Stimulated activated CD8-positive, alpha-beta memory T cell treated with anti-CD3 and anti-CD28 coated beads, Interleukin-4, amount 100 ng/mL, for 48 hours (primary cell): ENCODE measurements around the gene ZMYM5.
"Not testable (repeated sequence)": the region's sequence is repeated elsewhere in the genome, so short reads cannot be mapped to it uniquely, and the experiment has no call there.

Experiments
- DNase-seq: peaks from one replicate; pipeline ENCODE4 v3.0.0-alpha.2; 2020

The ZMYM5 gene

DNA sequence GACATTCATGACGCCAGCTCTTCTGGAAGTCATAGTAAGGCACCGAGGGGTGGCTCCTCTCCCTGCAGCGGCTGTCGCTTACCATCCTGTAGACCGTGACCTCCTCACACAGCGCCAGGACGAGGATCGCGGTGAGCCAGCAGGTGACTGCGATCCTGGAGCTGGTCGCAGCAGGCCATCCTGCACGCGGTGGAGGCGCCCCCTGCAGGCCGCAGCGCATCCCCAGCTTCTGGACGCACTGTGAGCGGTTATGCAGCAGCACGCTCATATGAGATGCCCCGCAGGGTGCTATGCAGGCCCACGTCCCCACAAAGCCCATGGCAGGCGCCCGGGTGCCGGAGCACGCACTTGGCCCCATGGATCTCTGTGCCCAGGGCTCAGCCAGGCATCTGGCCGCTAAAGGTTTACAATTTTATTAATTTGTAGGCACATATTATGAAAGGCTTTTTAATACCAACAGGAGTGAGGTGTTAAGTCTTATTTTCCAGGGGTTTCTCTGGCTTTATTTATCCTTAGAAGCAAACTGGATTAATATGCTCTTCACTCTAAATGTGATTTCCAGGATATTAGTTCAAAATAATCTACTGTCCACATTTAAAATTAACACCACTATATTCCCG lies 45.1 kb downstream of the ZMYM5 start:
- DNase-seq = peak; percentile 72

GRCh38 chr13:19817510-19818158 lies 45.8 kb downstream of the ZMYM5 start:
- DNase-seq = no peak

GRCh38 chr13:19817106-19817505 lies 46.3 kb downstream of the ZMYM5 start:
- DNase-seq = no peak

DNA sequence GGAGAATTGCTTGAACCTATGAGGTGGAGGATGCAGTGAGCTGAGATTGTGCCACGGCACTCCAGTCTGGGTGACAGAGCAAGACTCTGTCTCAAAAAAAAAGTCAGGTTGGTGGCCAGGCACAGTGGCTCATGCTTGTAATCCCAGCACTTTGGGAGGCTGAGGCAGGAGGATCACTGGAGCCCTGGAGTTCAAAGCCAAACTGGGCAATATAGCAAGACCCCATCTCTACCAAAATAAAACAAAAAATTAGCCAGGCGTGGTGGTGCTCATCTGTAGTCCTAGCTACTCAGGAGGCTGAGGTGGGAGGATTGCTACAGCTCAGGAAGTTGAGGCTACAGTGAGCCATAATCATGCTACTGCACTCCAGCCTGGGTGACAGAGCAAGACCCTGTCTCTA lies 47.6 kb downstream of the ZMYM5 start:
- not testable (repeated sequence) for DNase-seq

- DNase-seq = no peak
These were observed 52.2 kb downstream of the ZMYM5 start for GRCh38 chr13:19810996-19811881.

DNA sequence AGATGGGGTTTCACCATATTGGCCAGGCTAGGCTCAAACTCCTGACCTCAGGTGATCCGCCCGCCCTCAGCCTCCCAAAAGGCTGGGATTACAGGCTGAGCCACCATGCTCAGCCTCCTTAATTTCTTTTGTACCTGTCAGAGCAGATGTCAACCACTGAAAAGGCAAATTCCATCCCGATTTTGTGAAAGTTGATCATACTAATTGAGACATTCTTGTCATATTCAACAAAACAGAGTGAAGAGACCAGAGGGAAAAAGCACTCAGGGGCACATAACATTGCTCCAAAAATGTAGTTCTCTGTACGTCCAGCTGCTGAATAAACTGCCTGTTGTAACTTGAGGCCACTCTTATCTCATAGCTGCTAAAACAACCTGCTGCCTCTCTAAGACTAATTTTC lies 53.3 kb downstream of the ZMYM5 start:
- no peak for DNase-seq

GRCh38 chr13:19805765-19806164 lies 57.7 kb downstream of the ZMYM5 start:
- no peak for DNase-seq

GRCh38 chr13:19795956-19796355 lies 67.5 kb downstream of the ZMYM5 start:
- no peak for DNase-seq

DNA sequence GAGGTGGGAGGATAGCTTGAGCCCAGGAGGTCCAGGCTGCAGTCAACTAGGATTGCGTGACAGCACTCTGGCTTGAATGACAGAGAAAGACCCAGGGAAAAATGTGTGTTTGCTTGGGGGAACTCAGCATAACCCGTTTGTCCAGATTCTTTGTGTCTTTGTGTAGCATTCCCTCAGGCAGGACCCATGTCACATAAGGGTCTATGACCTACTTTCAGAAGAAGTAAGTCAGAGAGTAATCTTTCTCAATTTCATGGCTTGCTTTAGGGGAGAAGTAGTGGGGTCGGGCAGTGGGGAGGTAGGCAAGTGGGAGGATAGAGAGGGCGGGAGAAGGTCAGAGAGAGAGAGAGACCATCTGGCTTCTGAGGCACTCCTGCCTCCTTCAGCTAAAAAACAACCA lies 68.8 kb downstream of the ZMYM5 start:
- no peak for DNase-seq

DNA sequence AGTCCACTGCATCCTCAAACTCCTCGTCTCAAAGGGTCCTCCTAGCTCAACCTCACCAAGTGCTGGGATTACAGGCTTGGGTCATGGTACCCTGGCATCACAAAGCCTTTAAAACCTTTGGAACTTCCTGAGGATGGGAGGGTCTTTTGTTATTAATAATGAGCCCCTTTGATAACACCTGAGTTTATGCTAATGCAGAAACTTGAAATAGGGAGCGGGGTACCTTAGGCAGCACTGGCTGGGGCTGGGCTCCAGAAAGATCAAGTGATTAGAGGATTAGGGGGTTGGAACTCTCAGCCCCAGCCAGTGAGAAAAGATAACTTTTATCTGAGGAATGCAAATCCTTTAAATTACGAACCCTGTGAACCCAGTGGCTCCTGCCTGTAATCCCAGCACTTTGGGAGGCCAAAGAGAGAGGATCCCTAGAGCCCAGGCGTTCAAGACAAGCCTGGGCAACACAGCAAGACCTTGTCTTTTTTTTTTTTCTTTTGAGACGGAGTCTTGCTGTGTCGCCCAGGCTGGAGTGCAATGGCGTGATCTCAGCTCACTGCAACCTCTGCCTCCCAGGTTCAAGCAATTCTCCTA lies 71.4 kb downstream of the ZMYM5 start:
- DNase-seq = no peak

- peak; percentile 95 for DNase-seq
These were observed 80.4 kb downstream of the ZMYM5 start, which contains the start of gene PSPC1 for GRCh38 chr13:19782727-19783682. TSS of gene PSPC1 (minus strand) at chr13:19782945. CDS start at chr13:19782757, 188 bp downstream.

DNA sequence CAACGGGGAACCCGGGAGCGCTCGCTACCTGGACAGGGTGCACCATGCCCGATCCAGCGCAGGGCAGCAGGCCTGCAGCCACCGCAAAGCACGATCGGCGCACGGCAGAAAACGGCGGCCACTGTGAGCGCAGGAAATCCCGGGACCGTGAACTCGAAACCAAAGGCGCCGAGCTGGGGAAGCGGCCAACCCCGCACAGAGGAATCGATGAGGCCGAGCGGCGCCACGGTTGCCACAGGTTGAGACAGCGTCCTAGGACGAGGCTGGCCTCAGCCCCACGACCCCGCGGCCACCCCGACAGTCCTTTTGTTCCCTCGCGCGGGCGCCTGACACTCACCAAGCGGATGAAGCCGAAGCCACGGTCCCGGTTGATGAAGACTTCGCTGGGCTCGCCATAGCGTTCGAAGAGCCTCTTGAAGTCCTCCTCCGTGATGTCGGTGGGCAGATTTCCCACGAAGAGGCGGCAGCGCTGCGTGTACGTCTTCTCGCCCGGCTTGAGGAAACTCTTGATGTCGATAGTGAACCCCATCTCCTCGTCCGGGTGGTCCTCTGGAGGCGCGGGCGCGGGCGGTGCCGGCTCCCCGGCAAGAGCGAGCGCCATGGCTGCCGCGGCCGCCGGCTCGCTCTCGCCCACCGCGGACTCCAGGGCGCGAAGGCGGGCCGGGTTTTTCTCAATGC lies 81.3 kb downstream of the ZMYM5 start:
- DNase-seq = peak; percentile 69

DNA sequence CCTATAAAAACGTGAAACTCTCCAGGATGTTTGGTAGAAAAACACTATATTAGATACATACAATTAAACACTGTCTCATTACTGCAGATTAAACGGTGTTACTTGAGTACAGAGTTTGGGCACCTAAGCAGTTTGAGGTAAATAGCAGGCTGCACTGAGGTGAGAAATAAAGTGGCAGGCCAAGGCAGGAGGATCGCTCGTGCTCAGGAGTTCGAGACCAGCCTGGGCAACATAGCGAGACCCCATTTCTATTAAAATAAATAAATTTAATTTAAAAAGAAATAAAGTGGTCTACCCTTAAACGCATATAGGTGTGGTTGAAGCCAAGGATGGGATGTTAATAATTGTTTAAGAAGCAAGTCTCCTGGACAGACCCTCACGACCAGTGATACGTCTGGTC lies 81.9 kb downstream of the ZMYM5 start:
- DNase-seq = peak; percentile 40

- not testable (repeated sequence) for DNase-seq
These were observed 82.6 kb downstream of the ZMYM5 start for GRCh38 chr13:19780753-19781418.
